ENCODE measurements around the gene DPP10.
"Not testable (repeated sequence)": the region's sequence is repeated elsewhere in the genome, so short reads cannot be mapped to it uniquely, and the experiment has no call there.

- not testable (repeated sequence) for TF ChIP-seq CTCF (conservative IDR thresholded peaks at IDR 0.05); ZFX (IDR thresholded peaks at IDR 0.05)
Observed at GRCh38 chr2:114407353-114407752, 35.1 kb upstream of the DPP10 start.

Data from C4-2B (cell line).